SK-N-SH (cell line): ENCODE measurements around the gene TAGLN2.

Experiments
- CTCF ChIP-seq: fragments of 200-600 bp; sonication (generic); IDR thresholded peaks from 2 replicates; pipeline ENCODE4 v1.6.1; 2017; ENCODE audit warnings: antibody characterized with exemption, mild to moderate bottlenecking, moderate library complexity
- EP300 ChIP-seq, 2 experiments: IDR thresholded peaks; 2 replicates each; pipeline versions ENCODE4 v1.4.0 to v1.6.1; 2012; ENCODE audit warnings: borderline replicate concordance in 1 of 2, low read depth in 1 of 2, low read length in 1 of 2
- POLR2AphosphoS5 ChIP-seq: IDR thresholded peaks from 2 replicates; pipeline ENCODE4 v1.6.1; 2012; ENCODE audit warnings: low read depth, low read length
- RAD21 ChIP-seq: IDR thresholded peaks from 2 replicates; pipeline ENCODE4 v1.6.1; 2012; ENCODE audit warnings: mild to moderate bottlenecking, low read length
- REST ChIP-seq: IDR thresholded peaks from 2 replicates; pipeline ENCODE4 v1.6.1; 2012; ENCODE audit warnings: mild to moderate bottlenecking, low read depth, low read length, moderate library complexity

- TF ChIP-seq CTCF (no peak), POLR2AphosphoS5 (no peak), REST (no peak), RAD21 (no peak), EP300 (IDR thresholded peaks at IDR 0.05; ENCODE audit: borderline replicate concordance in 1 of 2, low read depth in 1 of 2, low read length in 1 of 2) (no peak)
These were observed 29.3 kb downstream of the TAGLN2 start for GRCh38 chr1:159895836-159896545.
